KMS-11 (cell line): ENCODE results near the gene MVK.

Experiments used
- H2AFZ ChIP-seq: fragments of 200-600 bp; sonication (generic); 2 replicates; pipeline ENCODE4 v1.6.1; 2016; ENCODE audit warnings: antibody characterized with exemption, mixed run types, low read depth
- H3K27ac ChIP-seq: fragments of 200-600 bp; sonication (generic); 2 replicates; pipeline ENCODE4 v1.6.1; 2016; ENCODE audit warnings: mild to moderate bottlenecking, mixed run types
- H3K27me3 ChIP-seq: fragments of 200-600 bp; sonication (generic); 2 replicates; pipeline ENCODE4 v1.6.1; 2017; ENCODE audit warnings: mild to moderate bottlenecking, low read depth, mixed run types, moderate library complexity; ENCODE audit not compliant: insufficient read depth
- H3K36me3 ChIP-seq: fragments of 200-600 bp; sonication (generic); 2 replicates; pipeline ENCODE4 v1.6.1; 2017; ENCODE audit warnings: mild to moderate bottlenecking, mixed run types; ENCODE audit not compliant: insufficient read depth
- H3K4me1 ChIP-seq: fragments of 200-600 bp; sonication (generic); 2 replicates; pipeline ENCODE4 v1.6.1; 2016; ENCODE audit warnings: mild to moderate bottlenecking, low read depth, mixed run types; ENCODE audit not compliant: poor library complexity, severe bottlenecking
- H3K4me2 ChIP-seq: fragments of 200-600 bp; sonication (generic); 2 replicates; pipeline ENCODE4 v1.7.0; 2016; ENCODE audit warnings: mild to moderate bottlenecking, mixed run types
- H3K4me3 ChIP-seq: fragments of 200-600 bp; sonication (generic); IDR thresholded peaks from 2 replicates; pipeline ENCODE4 v1.6.1; 2017; ENCODE audit warnings: low read depth, low read length, mixed read lengths; ENCODE audit not compliant: insufficient read depth
- H3K79me2 ChIP-seq: fragments of 200-600 bp; sonication (generic); 2 replicates; pipeline ENCODE4 v1.6.1; 2016; ENCODE audit warnings: low read depth, mixed run types; ENCODE audit not compliant: insufficient read depth
- H3K9ac ChIP-seq: fragments of 200-600 bp; sonication (generic); 2 replicates; pipeline ENCODE4 v1.6.1; 2016; ENCODE audit warnings: mild to moderate bottlenecking, mixed run types
- H4K20me1 ChIP-seq: fragments of 200-600 bp; sonication (generic); 2 replicates; pipeline ENCODE4 v1.6.1; 2016; ENCODE audit warnings: mild to moderate bottlenecking, mixed run types; ENCODE audit not compliant: insufficient read depth
- CTCF ChIP-seq: fragments of 200-600 bp; sonication (generic); conservative IDR thresholded peaks from 2 replicates; pipeline ENCODE4 v1.6.1; 2017; ENCODE audit warnings: low read depth, mild to moderate bottlenecking, antibody characterized with exemption, low read length, moderate library complexity, mixed read lengths

Gene MVK

DNA sequence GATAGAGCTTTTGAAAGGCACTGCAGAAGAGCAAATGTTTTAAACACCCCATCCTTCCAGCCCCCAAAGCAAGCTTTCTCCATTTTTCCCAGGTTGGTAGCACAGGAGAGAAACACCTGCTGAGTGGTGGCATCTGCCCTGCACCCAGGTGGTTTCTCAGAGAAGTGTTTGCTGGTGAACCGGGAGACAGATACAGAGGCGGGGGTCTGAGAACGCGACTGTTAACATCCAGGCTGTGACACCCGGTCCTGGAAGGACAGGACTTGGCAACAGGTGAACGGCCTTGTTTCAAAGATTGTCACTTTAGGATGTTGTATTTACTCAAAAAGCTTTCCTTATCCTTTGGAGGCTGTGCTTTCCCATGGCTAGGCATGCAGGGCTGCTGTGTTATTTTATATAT is 18.8 kb upstream of the MVK start:
- Histone ChIP-seq H3K9ac (no peak overlapping the region), H3K4me2 (no peak overlapping the region), H2AFZ (no peak overlapping the region), H4K20me1 (no peaks in the 10 kb centered on the region), H3K36me3 (no peaks in the 10 kb centered on the region), H3K27me3 (no peaks in the 10 kb centered on the region), H3K27ac (no peak overlapping the region), H3K4me1 (no peaks in the 10 kb centered on the region), H3K79me2 (no peaks in the 10 kb centered on the region), H3K4me3 (no peak overlapping the region)
- TF ChIP-seq CTCF, result no peak

GRCh38 chr12:109555431-109556315 is 17.9 kb upstream of the MVK start:
- no peaks in the 10 kb centered on the region for H3K27me3 ChIP-seq
- H3K79me2 ChIP-seq, result no peaks in the 10 kb centered on the region
- no peaks in the 10 kb centered on the region for H3K36me3 ChIP-seq
- H2AFZ ChIP-seq, result no peak overlapping the region
- no peak overlapping the region for H3K9ac ChIP-seq
- H3K27ac ChIP-seq, result no peak overlapping the region
- no peak overlapping the region for H3K4me2 ChIP-seq
- TF ChIP-seq CTCF, result no peak
- no peaks in the 10 kb centered on the region for H4K20me1 ChIP-seq
- no peak overlapping the region for H3K4me3 ChIP-seq
- H3K4me1 ChIP-seq, result no peaks in the 10 kb centered on the region

- H3K4me3 ChIP-seq, result no peak overlapping the region
- no peak overlapping the region for H2AFZ ChIP-seq
- H3K36me3 ChIP-seq, result no peaks in the 10 kb centered on the region
- no peaks in the 10 kb centered on the region for H4K20me1 ChIP-seq
- no peaks in the 10 kb centered on the region for H3K79me2 ChIP-seq
- no peaks in the 10 kb centered on the region for H3K27me3 ChIP-seq
- no peak overlapping the region for H3K4me2 ChIP-seq
- no peak overlapping the region for H3K9ac ChIP-seq
- H3K27ac ChIP-seq, result no peak overlapping the region
- TF ChIP-seq CTCF, result no peak
- H3K4me1 ChIP-seq, result no peaks in the 10 kb centered on the region
Measured at GRCh38 chr12:109557200-109557599, 16.4 kb upstream of the MVK start.

GRCh38 chr12:109557805-109558204 is 15.8 kb upstream of the MVK start:
- Histone ChIP-seq H3K9ac (no peak overlapping the region), H4K20me1 (no peaks in the 10 kb centered on the region), H3K27me3 (no peaks in the 10 kb centered on the region), H3K27ac (no peak overlapping the region), H3K36me3 (no peaks in the 10 kb centered on the region), H3K4me2 (no peak overlapping the region), H3K4me3 (no peak overlapping the region), H2AFZ (no peak overlapping the region), H3K79me2 (no peaks in the 10 kb centered on the region), H3K4me1 (no peaks in the 10 kb centered on the region)
- no peak for TF ChIP-seq CTCF
